ENCODE measurements around the gene SYP.

SYP gene

DNA sequence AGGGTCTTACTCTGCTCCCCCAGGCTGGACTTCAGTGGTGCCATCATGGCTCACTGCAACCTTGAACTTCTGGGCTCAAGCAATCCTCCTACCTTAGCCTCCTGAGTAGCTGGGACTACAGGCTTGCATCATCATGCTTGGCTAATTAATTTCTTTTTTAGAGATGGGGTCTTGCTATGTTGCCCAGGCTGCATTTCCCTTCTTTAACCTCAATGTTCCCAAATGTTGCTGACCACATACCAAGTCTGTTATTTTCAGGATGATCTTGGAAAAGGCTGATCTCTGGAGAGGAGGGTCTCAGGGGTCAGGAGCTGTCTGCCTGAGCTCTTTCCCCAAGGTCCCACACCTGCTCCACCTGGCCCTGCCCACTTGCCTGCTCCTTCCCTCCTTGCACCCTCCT is 20.1 kb upstream of the SYP start:
- DNase-seq (ENCODE audit: low read depth) = no peak

DNA sequence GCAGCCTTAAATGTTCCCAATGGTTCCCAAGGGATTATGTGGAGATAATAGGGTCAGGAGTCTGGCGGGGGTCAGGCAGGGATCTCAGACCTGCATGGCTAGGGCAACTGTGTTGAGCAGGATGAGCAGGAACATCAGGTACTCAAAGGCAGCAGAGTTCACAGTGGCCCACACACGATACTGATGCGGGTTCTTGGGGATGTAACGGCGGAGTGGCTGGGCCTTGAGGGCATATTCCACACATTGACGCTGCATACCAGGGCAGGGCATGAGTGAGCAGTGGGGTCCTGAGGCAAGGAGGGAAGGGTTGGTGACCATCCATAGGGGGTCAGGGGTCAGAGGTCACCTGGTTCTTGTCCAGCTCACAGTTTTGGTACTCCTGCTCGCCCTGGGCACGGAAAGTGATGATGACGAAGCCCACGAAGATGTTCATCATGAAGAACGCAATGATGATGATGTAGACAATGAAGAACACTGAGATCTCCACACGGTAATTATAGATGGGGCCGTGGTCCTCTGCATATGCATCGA is 15.1 kb upstream of the SYP start:
- no peak for DNase-seq (ENCODE audit: low read depth)

DNA sequence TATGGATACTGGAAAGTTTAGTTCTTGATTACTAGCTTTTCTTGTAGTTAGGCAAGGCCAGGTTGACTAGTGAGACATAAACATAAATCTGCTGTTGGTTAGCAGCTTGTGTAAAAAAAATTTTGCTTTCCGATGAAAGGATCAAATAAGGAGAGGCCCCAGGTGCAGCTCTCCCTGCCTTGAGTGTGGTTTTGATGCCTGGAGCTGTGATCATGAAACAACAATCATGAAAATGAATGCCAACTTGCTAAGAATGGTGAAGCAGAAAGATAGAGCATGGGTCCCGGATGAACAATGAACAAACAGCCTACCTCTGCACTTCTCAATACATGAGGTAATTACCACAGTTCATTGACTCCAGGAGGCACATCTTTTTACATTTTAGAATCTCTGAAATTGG is 14.4 kb upstream of the SYP start:
- no peak for DNase-seq (ENCODE audit: low read depth)

DNA sequence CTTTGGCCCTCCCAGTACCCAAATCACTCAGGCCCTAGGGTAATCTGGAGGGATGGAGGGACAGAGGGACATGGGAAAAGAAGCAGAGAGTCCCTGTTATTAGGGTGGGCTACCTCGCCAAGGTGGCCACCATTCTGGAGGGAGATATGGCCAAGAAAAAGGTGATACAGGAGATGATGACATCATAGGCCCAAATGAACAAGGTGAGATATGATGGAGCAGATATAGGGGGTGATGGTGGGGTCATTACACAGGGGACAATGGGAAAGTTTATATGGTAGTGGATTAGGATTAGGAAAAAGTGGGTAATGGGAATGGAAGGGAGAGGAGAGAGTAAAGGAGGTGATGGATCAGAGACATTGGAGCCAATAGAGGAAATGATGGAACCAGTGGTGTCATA is 12.9 kb upstream of the SYP start:
- DNase-seq (ENCODE audit: low read depth) = no peak

DNA sequence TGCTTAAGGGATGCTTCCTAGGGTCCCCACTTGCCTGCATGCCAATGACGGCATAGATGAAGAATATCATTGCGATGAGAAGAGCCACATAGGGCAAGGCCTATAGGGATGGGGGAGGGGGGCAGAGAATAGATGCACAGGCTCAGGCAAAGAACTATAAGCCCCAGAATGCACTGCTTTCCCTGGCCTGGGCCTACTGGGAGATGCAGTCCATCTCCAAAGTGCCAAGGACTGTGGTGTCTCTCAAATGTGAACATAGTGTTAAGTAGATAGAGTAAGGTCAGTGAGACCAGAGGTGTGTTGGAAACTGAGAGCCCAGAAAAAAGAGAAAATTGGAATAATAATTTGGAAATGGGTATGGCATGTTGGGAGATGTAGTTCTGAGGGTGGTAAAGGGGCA is 12.2 kb upstream of the SYP start:
- DNase-seq (ENCODE audit: low read depth) = no peak

DNA sequence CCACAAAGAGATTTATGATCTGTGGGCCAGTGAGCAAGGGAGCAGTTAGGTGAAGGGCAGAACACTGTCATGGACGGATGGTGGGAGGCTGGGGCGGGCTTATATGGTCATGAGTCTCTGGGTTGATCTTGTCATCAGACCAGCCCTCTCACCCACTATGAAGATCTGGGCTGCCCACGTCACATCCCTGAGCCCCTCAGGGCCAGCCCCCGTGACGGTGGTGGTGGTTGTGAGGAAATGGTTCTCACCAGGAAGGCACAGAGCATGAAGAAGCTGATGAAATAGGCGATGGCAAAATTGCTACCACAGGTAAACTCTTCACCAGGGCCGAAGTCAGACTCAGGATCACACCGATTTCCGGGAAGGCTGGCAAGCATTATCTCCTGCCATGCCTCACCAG is 11.1 kb upstream of the SYP start:
- no peak for DNase-seq (ENCODE audit: low read depth)

DNA sequence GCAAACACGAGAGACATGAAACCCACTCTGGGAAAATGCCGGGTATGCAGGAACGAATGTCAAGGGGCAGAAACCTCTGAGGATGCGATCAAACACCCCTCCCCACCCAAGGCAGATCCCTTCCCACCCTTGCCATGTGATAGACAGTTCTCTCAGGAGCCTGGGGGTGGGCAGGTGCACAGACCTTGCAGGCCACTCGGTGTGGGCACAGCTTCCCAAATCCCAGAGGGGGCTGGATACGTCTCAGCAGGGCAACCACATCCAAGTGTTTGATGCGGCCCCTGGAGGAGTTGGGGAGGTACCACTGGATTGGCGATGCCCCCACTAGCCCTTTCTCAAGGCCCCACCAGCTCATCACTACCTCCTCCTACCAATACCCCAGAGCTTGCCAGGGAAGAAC is 10.4 kb upstream of the SYP start:
- DNase-seq (ENCODE audit: low read depth) = no peak

DNA sequence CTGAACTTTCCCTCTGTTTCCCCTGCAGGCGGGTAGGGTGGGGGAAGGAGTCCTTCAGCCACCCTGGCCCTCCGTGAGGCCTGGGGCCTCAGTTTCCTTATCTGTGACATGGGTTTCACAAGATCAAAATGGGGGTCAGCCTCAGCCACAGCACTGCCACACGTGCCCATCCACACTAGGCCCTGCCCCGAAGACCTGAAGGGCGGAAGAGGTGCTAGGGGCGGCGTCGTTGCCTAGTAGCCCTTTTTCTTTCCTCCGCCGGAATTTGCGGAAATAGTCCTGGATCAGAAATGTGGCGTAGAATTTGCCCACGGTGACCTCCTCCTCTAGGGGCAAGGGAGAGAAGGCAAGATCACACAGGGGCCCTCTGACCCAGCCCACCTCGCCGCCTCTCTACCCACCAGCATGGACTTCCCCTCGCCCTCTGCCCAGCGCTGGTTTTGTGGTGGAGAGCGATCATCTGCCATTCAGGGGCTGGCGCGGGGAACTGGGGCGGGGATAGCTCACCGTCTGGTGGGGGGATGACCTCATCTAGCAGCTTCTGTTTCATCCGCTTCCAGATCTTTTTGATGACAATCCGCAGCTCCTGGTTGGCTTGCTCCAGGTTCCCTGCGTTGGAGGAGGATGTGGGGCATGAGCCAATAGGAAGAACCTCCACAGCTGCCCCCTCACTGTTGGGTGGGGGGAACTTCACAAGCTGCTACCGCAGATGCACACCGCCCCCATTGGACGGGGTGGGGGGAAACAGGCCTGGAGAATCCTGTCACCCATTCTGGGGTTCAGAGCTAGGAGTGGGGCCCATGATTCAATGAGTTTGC is 9.7 kb upstream of the SYP start:
- DNase-seq (ENCODE audit: low read depth) = no peak

DNA sequence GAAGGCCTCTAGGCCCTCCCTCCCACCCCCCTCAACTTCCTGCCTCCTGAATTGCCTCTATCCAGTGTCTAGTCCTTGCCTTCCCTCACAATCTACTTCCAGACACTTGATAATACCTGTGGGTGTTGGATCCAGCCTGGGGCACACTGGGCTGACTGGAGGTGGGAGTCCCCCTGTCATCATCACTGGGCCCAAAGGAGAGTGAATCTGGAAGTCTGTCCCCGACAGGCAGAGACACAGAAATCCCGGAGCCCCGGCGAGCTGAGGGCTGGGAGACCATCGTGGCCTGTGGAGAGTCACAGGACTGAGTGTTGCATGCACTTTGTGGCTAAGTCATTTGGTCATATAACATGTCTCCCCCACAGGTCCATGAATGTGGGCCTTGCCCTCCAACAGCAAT is 8.4 kb upstream of the SYP start:
- DNase-seq (ENCODE audit: low read depth) = no peak

DNA sequence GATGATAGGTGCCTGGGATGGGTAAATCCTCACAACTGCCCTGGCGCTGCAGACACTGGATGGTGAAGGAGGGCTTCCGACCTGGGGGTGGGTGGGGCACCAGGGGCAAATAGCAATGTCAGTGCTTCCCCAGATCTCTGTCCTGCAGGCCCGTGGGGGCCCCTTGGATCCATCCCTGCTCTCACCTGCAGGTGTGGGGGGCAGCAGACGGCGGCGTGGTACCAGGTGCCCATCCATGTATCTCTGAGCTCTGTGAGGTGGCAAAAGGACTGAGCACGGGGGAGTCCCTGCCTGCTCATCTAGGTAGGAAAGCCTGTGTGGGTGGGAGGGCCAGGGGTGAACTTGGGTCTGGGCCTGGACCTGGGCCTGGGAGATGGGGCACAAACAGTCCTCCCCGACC is 6.5 kb upstream of the SYP start:
- DNase-seq (ENCODE audit: low read depth) = no peak

DNA sequence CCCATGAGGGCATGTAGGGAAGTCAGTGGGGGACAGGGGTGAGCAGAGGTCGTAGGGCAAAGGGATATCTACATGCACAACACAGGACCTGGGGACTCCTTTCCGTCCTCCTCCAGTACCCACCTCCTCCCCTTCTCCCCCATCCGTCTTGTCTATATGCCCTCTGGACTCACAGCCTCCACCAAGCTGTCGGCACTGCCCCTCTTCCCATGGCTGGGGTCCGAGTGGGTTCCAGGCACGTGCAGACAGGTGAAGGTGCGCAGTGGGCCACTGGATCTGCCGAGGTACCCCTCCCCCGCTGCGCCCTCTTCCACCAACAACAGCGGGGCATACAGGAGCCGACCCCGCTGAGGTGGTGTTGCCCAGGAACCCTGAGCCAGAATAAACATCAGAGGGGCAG is 5.5 kb upstream of the SYP start:
- no peak for DNase-seq (ENCODE audit: low read depth)

DNA sequence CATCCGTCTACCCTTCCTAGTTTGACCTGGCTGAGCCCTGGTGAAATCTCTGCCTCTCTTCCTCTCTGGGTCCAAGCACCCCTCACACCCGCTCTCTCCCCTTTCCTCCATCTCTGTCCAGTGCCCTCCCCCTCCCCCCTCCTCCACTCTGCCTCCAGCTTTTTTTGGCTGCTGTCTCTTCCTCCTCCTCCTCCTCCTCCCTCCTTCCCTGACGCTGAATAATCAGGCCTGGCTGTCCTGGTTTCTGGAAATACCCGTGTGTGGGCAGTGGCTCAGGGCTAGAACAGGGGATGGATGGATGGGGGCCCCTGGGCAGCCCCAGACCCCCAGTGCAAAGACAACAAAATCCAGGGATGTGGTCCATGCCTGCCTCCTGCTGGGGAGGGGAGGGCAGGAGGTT is 4.7 kb upstream of the SYP start:
- DNase-seq (ENCODE audit: low read depth) = no peak

DNA sequence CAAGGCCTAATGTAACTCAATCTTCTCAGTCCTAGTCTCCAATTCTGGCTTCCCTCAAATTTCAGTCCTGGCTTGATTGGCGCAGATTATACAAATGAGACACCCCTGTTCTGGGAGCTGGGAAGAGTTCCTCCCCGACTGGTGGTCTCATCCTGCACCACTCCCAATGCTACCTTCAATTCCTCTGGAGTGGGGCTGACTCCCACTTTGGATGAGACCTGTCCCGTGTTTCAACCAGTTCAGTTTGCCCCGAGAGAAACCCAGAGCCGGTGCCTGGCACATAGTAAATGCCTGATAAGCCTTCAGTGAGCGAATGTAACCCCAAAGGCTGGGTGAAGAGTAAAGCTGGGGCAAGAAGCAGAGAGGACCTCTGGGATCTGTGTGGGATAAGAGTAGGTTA is 4.0 kb upstream of the SYP start:
- no peak for DNase-seq (ENCODE audit: low read depth)

DNA sequence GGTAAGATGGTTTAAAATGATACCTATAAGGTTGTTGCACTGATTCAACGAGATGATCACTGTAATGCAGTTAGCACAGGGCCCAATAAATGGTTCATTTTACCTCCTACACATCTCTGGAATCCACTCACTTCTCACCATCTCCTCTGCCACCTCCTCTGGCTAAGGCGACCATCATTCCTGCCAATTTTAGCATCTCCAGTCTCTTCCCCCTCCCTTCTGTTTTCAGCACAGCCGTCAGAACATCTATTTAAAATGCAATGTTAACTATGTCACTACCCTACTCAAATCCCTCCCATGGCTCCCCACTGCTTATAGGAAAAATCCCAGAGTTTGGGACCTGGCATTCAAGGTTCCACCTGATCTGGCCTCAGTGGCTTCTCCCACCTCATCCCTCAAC is 3.5 kb upstream of the SYP start:
- no peak for DNase-seq (ENCODE audit: low read depth)

DNA sequence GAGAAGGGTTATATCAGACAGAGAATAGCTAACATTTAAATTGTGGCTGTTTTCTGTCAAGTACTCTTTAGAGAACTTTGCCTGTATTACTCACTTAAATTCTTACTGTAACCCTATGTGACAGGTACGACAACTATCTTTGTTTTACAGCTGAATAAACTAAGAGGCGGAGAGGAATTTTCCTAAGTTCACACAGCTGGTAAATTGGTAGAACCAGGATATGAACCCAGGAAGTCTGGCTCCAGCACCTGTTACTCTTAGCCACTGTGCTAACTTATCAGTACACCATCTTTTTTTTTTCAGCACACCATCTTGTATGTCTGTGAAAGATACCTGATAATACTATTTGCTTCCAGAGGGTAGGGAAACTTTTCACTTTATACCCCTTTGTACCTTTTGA is 2.0 kb upstream of the SYP start:
- no peak for DNase-seq (ENCODE audit: low read depth)

DNA sequence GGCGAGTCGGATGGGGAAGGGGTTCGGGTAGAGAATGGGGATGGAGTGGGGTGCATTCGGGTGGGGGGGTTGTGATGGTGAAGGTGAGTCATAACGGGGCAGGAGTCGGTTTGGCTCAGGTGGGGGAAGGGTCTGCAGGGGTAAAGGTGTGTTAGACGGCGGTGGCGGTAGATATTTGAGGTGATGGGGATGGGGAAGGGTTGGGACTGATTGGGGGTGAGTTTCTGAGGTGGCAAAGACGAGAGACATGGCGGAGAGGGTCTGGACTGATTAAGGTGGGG is 738 bp downstream of the SYP start:
- DNase-seq (ENCODE audit: low read depth) = no peak

DNA sequence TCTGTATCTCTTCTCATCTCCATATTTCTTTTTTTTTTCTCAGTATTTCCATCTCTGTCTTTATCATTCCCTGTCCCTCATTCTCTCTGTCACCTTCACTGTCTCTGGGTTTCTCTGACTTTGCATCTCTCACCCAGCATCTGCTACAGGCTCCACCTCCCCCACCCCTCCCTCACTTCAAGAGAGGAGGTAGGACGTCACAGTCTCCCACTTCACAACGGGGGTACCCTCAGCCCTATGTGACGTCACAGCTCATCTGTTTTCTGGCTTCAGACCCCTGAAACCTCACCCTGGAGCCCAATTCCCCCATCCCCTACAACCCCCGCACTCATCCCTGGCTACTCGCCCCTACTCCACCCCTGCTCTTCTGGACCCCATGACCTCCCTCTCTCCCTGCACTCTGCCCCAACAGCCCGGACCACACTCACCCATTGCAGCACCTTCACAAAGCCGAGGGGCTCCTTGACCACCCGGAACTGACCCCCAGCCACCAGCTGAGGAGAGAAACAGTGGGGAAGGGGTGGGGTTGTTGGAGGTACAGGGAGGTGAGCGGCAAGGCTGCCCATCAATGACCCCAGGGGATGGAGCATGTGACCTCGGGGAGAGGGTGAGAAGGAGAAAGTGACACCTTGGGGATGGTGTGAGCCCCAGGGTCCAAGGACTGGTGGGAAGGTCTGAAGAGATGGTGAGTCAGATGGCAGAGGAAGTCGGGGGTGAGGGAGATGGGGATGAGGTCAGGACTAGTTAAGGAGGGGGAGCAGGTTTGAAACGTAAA is 1.3 kb downstream of the SYP start:
- DNase-seq (ENCODE audit: low read depth) = no peak

DNA sequence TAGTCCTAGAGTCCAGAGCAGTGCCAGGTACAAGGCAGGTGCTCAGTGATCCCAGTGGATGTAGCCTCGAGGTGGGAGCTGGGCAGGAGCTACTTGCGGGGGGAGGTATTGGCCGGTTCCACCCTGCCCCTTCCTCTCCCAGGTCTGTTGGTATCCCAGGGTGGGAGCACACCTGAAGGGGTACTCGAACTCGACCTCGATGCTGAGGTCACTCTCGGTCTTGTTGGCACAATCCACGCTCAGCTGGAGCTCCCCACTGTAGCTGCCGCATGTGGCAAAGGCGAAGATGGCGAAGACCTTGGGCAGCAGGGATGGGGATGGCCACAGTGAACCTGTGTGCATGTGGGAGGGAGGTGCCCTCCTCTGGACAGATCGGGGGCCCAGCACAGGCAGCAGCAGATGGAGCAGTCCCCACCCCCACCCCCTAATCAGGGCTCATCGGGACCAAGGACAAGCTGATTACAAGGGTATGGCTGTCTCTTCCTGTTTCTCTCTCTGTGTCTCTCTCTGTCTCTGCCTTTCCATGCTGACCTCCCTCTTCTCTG is 2.4 kb downstream of the SYP start:
- DNase-seq (ENCODE audit: low read depth) = no peak

DNA sequence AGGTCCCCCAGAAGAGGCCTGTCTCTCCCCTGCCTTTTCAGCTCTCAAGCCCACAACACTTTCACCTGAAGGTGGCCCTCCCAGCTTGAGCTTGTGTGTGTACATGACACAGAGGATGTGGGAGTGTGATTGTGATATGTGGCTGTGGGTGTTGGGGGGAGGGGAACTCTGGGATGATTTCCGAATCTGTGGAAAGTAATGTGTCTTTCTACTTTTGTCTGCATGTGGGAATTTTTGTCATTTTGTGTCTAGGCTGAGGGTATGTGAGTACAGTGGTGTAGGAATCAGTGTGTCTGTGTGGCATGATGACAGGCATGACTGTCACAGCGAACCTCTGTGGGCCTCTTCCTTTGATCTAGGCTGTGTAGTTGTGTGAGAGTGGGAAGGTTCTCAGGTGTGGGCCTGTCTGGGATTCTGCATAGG is 6.4 kb downstream of the SYP start:
- DNase-seq (ENCODE audit: low read depth) = no peak

DNA sequence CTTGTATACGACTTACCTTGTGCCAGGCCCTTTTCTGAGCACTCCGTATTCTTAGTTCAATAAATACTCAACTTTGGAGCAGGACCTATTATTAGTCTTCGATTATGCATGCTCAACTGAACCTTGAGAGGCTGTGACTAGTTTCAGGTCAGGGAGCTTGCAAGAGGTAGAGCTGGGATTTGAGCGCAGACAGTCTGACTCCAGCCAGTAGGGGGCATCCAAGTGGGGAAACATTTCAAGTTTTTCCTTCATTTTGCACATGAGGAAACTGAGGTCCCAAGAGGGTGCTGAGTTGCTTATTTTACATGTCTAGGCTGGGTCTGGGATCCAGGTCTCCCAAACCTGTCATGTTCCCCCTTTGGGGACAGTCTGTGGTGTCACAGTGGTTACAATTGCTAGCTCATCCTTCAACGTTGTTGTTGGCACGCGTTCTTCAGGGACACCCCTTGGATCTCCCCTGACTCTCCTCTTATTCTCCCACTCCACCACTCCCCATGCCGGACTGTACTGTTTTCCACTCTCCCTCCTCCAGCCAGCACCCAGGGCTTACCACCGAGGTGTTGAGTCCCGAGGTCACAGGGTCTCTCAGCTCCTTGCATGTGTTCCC is 7.2 kb downstream of the SYP start:
- no peak for DNase-seq (ENCODE audit: low read depth)

DNA sequence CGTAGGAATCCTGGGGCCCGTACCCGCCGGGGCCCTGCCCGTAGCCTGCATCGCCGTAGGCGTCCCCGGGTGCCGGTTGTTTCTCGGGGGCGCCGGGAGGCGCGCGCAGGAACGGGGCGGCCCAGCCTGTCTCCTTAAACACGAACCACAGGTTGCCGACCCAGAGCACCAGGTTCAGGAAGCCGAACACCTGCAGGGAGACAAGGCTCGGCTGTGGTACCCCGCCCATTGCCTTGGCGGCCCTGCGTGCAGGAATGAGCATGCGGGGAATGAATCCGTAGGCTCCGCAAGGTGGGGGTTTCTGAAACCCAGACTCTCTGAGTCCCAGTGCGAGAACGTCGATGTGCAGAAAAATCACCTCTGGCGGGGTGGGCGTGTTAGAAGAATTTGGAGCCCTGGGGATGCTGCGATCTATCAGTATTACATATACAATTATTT is 8.4 kb downstream of the SYP start:
- no peak for DNase-seq (ENCODE audit: low read depth)

DNA sequence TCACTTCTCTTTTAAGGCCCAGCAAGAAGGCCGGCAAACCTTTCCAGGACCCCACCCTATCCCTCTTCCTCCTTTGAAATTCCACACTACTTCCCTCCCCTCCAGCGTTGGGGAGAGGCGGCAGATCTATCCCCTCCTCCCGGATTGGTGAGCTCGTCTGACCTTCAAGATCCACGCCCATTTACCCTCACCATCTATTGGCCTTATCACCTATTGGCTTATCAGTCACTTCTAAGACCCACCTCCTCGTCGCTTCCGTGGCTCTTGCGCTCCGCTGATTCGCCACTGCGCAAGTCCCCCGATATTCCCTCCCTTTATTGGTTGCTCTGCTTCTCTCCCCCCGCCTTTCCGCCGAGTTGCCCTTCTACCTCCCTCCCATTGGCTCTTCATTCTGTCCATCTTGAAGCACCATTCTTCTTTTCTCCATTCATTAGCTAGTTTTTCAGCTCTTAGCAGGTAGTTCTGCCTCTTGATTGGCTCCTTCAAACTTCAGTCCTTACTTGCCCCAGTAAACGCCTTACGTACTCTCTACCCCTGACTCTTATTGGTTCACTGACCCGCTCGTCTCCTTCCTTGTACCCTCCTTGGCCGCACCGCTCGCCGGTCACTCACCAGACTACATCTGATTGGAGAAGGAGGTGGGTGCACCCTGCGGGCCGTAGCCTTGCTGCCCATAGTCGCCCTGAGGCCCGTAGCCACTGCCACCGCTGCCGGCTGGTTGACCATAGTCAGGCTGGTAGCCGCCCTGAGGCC is 9.0 kb downstream of the SYP start:
- DNase-seq (ENCODE audit: low read depth) = peak; percentile 100

Measured in GM04503 (cell line).